Cardiac muscle cell (in vitro differentiated cells and primary cell): ENCODE results near the gene IGF2BP2. TPM values are rescaled to one million over a fixed set of nuclear protein-coding genes. Genes with fewer than 3 reads are reported as not detected.

Source experiments
- DNase-seq, 2 donors: peaks; one replicate each; pipeline versions ENCODE4 v3.0.0 to v3.0.0-alpha.2; 2010 to 2017; ENCODE audit warnings: low read depth in 1 of 2, low spot score in 1 of 2
- H3K27ac ChIP-seq: fragments of 200-600 bp; sonication (generic); 2 replicates; pipeline ENCODE4 v1.5.1; 2016
- H3K27me3 ChIP-seq: fragments of 200-600 bp; sonication (generic); 2 replicates; pipeline ENCODE4 v1.6.0; 2016; ENCODE audit warnings: control low read depth
- H3K36me3 ChIP-seq: fragments of 200-600 bp; sonication (generic); 2 replicates; pipeline ENCODE4 v1.5.1; 2016; ENCODE audit warnings: control low read depth
- H3K4me1 ChIP-seq: fragments of 200-600 bp; sonication (generic); 2 replicates; pipeline ENCODE4 v1.8.1; 2017; ENCODE audit warnings: low read depth, mild to moderate bottlenecking, mixed run types
- H3K4me3 ChIP-seq: fragments of 200-600 bp; sonication (generic); 2 replicates; pipeline ENCODE4 v1.5.1; 2016; ENCODE audit warnings: mild to moderate bottlenecking
- H3K9me3 ChIP-seq: fragments of 200-600 bp; sonication (generic); 2 replicates; pipeline ENCODE4 v1.5.1; 2017; ENCODE audit warnings: low read depth, mild to moderate bottlenecking, control low read depth
- polyA plus RNA-seq: library from polyadenylated mRNA; unstranded; fragments of >200 nt; fragmentation: Nextera tagmentation; extraction: Ambion mirVana; gene quantifications from 2 replicates; pipeline ENCODE4 v1.2.1, GENCODE V29; 2016
- total RNA-seq: library from RNA; depleted of rRNA; stranded (reverse); fragments of >200 nt; gene quantifications from 2 replicates; pipeline ENCODE4 v1.2.3, GENCODE V29; 2016
- TF ChIP-seq, protein P1 (sequence below): IDR thresholded peaks from 2 replicates; pipeline ENCODE4 v1.5.1; 2012; ENCODE audit warnings: low read depth, mild to moderate bottlenecking, low read length

IGF2BP2 gene
- total and polyA plus RNA-seq, 2 experiments from 2014 or later: 119 to 129 TPM

DNA sequence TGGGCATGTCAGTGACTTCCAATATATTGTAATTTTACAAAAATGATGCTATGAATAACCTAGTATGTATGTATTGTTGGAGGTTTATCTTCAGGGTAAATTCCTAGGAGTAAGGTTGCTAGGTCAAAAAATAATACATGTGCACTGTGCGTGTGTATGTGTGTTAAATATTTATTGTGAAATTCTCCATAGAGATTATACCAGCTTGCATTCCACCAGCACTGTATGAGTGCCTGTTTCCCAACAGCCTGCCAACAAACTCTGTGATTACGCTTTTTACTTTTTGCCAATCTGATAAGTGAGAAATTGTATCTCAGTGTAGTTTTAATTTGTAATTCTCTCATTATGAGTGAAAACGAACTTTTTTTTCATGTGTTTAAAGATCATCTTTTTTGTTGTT, 12.6 kb upstream of the IGF2BP2 start:
- peaks cover 9% of the 10 kb centered on the region for H3K4me1 ChIP-seq
- no peak overlapping the region for H3K27ac ChIP-seq
- H3K36me3 ChIP-seq: no peaks in the 10 kb centered on the region
- H3K9me3 ChIP-seq: no peaks in the 10 kb centered on the region
- peak in 1 of 2 donors; percentile 78 for DNase-seq
- TF ChIP-seq, protein P1, sequence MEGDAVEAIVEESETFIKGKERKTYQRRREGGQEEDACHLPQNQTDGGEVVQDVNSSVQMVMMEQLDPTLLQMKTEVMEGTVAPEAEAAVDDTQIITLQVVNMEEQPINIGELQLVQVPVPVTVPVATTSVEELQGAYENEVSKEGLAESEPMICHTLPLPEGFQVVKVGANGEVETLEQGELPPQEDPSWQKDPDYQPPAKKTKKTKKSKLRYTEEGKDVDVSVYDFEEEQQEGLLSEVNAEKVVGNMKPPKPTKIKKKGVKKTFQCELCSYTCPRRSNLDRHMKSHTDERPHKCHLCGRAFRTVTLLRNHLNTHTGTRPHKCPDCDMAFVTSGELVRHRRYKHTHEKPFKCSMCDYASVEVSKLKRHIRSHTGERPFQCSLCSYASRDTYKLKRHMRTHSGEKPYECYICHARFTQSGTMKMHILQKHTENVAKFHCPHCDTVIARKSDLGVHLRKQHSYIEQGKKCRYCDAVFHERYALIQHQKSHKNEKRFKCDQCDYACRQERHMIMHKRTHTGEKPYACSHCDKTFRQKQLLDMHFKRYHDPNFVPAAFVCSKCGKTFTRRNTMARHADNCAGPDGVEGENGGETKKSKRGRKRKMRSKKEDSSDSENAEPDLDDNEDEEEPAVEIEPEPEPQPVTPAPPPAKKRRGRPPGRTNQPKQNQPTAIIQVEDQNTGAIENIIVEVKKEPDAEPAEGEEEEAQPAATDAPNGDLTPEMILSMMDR: no peak
- no peaks in the 10 kb centered on the region for H3K27me3 ChIP-seq
- H3K4me3 ChIP-seq: no peak overlapping the region

GRCh38 chr3:185831990-185832389, 7.1 kb upstream of the IGF2BP2 start:
- no peak for DNase-seq
- Histone ChIP-seq H3K27me3 (no peaks in the 10 kb centered on the region), H3K27ac (no peak overlapping the region), H3K4me1 (peaks cover 9% of the 10 kb centered on the region), H3K36me3 (no peaks in the 10 kb centered on the region), H3K4me3 (no peak overlapping the region), H3K9me3 (no peaks in the 10 kb centered on the region)
- TF ChIP-seq, protein P1: no peak

- TF ChIP-seq, protein P1: no peak
- DNase-seq: no peak
- H3K27me3 ChIP-seq: no peaks in the 10 kb centered on the region
- H3K4me3 ChIP-seq: no peak overlapping the region
- H3K4me1 ChIP-seq: peaks cover 9% of the 10 kb centered on the region
- H3K27ac ChIP-seq: no peak overlapping the region
- H3K36me3 ChIP-seq: no peaks in the 10 kb centered on the region
- H3K9me3 ChIP-seq: no peaks in the 10 kb centered on the region
These were observed 6.4 kb upstream of the IGF2BP2 start for GRCh38 chr3:185831195-185831594.

DNA sequence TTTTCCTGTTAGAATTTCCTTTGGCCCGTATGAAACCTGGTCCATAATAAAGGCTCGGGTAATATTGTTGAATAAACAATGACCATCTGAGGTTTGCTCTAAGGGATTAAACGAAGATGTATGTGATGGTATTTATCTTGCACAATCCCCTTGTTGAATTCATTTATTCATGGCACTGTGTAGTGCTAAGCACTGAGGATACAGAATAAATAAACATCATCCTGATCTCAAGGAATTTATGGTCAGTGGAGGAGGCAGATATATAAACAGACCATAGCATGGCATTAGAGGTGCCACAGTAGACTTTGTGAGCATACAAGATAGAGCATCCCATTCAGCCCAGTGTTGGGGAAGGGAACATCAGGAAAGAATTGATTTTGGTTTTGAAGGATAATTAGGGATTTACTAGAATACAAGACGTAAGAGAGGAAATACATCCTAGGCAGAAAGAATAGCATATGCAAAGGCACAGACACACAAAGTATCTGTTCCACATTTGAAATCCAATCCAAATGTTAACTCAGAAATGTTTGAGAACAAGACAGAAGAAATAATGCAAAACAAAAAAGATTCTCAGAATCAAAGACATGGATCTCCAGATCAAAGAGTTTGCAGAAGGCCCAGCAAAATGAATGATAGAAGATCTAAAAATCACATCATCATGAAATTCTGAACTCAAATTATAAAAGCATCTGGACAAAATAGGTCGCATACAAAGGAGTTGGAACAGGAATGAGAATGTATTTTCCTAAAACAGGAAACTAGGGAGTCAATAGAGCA, 5.4 kb upstream of the IGF2BP2 start:
- DNase-seq: no peak
- Histone ChIP-seq H3K4me1 (peaks cover 6% of the 10 kb centered on the region), H3K36me3 (no peaks in the 10 kb centered on the region), H3K27me3 (no peaks in the 10 kb centered on the region), H3K9me3 (no peaks in the 10 kb centered on the region), H3K27ac (no peak overlapping the region), H3K4me3 (no peak overlapping the region)
- TF ChIP-seq, protein P1: no peak

DNA sequence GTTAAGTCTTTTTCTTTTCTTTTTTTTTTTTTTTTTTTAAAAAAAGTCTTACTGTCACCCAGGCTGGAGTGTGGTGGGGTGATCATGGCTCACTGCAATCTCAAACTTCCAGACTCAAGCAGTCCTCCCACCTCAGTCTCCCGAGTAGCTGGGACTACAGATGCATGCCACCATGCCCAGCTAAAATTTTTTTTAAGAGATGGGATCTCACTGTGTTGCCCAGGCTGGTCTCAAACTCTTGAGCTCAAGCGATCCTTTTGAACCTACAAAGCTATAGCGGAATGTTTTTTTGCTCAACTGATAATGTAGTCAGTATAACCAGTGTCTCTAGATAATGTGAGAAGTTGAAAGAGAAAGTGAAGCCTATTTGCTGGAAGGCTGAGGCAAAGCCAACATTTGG, 3.9 kb upstream of the IGF2BP2 start:
- Histone ChIP-seq H3K4me1 (no peaks in the 10 kb centered on the region), H3K36me3 (no peaks in the 10 kb centered on the region), H3K9me3 (no peaks in the 10 kb centered on the region), H3K4me3 (no peak overlapping the region), H3K27me3 (no peaks in the 10 kb centered on the region), H3K27ac (no peak overlapping the region)
- TF ChIP-seq, protein P1: no peak
- DNase-seq: no peak
